NCI-H2081 treated with DMSO at 0.1 percent for 48 hours (cell line): ENCODE data around the gene TSPAN4.

Experiments used
- DNase-seq: peaks from one replicate; lab custom pipeline; 2025; lab: John Stamatoyannopoulos, UW

TSPAN4 gene

DNA sequence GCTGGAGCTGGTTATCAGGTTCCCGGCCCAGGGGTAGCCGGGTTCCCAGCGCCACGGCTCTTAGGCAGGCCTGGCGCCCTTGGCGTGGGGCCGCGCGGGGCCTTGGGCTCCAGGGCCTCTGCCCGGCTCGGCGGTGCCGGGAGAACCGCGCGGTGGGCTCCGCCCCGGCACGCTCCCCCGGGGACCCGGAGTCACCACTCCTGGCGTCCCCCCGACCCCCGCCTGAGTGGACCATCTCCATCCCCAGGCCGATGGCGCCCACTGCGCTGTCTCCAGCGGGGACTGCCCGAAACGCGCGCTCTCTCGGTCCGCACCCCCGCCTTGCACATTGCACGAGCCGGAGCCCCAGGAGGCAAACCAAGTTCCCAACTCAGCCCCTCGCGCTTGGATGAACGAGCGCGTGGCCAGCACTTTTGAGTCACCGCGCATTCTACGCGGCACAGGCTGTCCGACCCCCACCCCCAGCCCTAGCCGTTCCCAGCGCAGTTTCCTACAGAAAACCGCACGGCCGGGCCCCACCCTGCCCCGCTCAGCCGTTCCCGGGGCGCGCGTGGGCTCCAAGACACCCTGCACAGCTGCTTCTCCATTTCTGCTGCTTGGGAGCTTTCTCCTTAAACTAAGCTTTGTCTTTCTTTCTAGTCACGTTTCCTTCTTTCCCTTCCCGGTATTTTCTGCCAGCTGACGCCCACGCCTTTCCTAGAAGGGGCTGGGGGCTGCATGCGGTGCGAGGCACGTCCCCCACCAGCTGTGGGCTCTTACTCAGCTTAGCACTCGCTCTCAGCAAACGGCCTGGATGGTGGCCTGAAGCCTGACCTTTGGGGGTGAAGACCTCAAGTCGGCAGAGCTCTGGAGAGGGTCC, 68.6 kb downstream of the TSPAN4 start:
- no peak for DNase-seq

- no peak for DNase-seq
Observed at GRCh38 chr11:911890-912219, 69.2 kb downstream of the TSPAN4 start.

GRCh38 chr11:912266-912665, 69.6 kb downstream of the TSPAN4 start:
- DNase-seq: no peak

- no peak for DNase-seq
Observed at GRCh38 chr11:913043-913442, 70.4 kb downstream of the TSPAN4 start.

GRCh38 chr11:914204-914603, 71.6 kb downstream of the TSPAN4 start:
- DNase-seq: no peak

DNA sequence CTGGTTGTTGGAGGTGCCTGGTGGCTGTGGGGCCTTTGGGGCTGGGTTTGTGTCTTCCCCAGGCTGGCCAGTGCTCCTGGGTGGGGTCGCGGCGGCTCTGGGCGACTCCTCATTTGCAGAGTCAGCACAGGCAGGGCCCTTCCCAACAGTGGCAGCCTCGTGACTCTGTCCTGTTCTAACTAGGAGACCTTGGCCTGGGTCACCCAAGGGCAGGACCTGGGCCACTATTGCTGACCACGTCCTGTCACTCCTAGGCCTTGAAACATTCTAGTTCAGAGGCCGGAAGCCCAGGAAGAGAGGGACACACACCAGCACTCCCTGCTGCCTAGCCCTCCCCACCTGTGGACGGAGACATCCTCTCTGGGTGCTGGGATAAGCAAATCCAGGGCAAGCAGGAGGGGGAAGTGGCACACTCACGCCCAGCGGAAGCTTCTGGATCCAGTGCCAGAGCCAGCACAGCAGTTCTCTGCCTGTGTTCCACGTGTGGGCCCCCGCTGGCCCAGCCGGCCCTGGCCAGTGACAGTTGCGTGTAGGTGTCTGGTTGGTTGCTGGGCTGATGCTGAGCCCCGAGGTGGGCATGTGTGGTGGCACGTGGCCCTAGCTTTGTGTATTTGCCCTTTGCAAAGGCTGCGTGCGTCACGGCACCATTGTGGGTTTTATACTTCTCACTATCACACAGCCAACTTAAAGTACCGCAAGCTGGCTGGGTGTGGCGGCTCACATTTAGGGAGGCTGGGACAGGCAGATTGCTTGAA, 72.3 kb downstream of the TSPAN4 start:
- DNase-seq: no peak
